Measurements from ENCODE around the gene NUAK2.

The NUAK2 gene

DNA sequence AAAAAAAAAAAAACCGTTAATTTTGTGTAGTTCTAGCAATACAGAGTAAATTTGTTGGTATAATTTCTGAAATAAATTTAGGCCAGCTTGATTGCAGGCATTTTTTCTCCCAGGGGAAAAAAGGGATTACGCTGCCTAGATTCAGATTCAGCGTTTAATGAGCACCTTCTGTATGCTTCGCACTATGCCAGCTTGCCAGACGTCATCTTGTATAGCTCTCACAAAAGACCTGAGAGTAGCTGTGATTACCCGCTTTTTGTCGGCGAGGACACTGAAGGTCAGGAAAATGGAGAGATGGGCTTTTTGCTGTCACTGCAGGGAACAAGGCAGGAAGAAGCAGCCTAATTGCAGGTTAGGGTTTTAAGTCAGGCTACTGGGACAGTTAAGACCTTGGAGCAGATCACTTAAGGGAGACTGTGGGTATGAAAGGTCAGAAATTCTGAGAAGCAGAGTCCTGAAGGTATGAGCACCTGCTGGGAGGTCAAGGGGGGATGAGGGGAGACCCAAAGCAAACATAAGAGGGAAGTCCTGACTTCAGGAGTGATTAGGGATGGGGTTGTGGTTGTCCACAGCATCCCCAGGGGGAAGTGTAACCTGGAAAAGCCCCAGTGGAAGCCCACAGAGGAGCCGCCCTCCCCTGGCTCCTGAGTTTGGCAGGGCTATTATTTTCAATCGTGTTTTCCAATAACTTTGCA is 54.8 kb downstream of the NUAK2 start:
- no peaks in the 10 kb centered on the region for H3K27me3 ChIP-seq (replicated peaks; ENCODE audit: control insufficient read depth, insufficient read depth, low read length, poor library complexity, severe bottlenecking)
- no peaks in the 10 kb centered on the region for H3K36me3 ChIP-seq (ENCODE audit: control insufficient read depth, insufficient read depth, low read length)
- H3K9me3 ChIP-seq (ENCODE audit: control insufficient read depth, low read length) = no peaks in the 10 kb centered on the region
- H3K4me3 ChIP-seq (ENCODE audit: insufficient read depth, low read depth, low read length, poor library complexity, severe bottlenecking) = no peak overlapping the region
- DNase-seq = no peak
- H3K27ac ChIP-seq (ENCODE audit: insufficient read depth, low read length, poor library complexity, severe bottlenecking) = no peak overlapping the region
- H3K4me1 ChIP-seq (ENCODE audit: control insufficient read depth, insufficient read depth, low read length, poor library complexity, severe bottlenecking) = no peaks in the 10 kb centered on the region

GRCh38 chr1:205263580-205264190 is 57.9 kb downstream of the NUAK2 start:
- no peaks in the 10 kb centered on the region for H3K9me3 ChIP-seq (ENCODE audit: control insufficient read depth, low read length)
- H3K4me3 ChIP-seq (ENCODE audit: insufficient read depth, low read depth, low read length, poor library complexity, severe bottlenecking) = no peak overlapping the region
- H3K27me3 ChIP-seq (replicated peaks; ENCODE audit: control insufficient read depth, insufficient read depth, low read length, poor library complexity, severe bottlenecking) = no peaks in the 10 kb centered on the region
- H3K36me3 ChIP-seq (ENCODE audit: control insufficient read depth, insufficient read depth, low read length) = no peaks in the 10 kb centered on the region
- H3K27ac ChIP-seq (ENCODE audit: insufficient read depth, low read length, poor library complexity, severe bottlenecking) = no peak overlapping the region
- DNase-seq = no peak
- no peaks in the 10 kb centered on the region for H3K4me1 ChIP-seq (ENCODE audit: control insufficient read depth, insufficient read depth, low read length, poor library complexity, severe bottlenecking)

- H3K4me1 ChIP-seq (ENCODE audit: control insufficient read depth, insufficient read depth, low read length, poor library complexity, severe bottlenecking) = no peaks in the 10 kb centered on the region
- DNase-seq = no peak
Measured at GRCh38 chr1:205262731-205263171, 58.8 kb downstream of the NUAK2 start.

GRCh38 chr1:205261946-205262691 is 59.4 kb downstream of the NUAK2 start:
- Histone ChIP-seq H3K27me3 (replicated peaks; ENCODE audit: control insufficient read depth, insufficient read depth, low read length, poor library complexity, severe bottlenecking) (no peaks in the 10 kb centered on the region), H3K27ac (ENCODE audit: insufficient read depth, low read length, poor library complexity, severe bottlenecking) (no peak overlapping the region), H3K9me3 (ENCODE audit: control insufficient read depth, low read length) (no peaks in the 10 kb centered on the region), H3K36me3 (ENCODE audit: control insufficient read depth, insufficient read depth, low read length) (no peaks in the 10 kb centered on the region), H3K4me1 (ENCODE audit: control insufficient read depth, insufficient read depth, low read length, poor library complexity, severe bottlenecking) (no peaks in the 10 kb centered on the region), H3K4me3 (ENCODE audit: insufficient read depth, low read depth, low read length, poor library complexity, severe bottlenecking) (no peak overlapping the region)
- DNase-seq = no peak

More at GRCh38 chr1:205262731-205263171, 58.8 kb downstream of the NUAK2 start:
- H3K36me3 ChIP-seq (ENCODE audit: control insufficient read depth, insufficient read depth, low read length) = no peaks in the 10 kb centered on the region
- no peaks in the 10 kb centered on the region for H3K9me3 ChIP-seq (ENCODE audit: control insufficient read depth, low read length)
- no peak overlapping the region for H3K27ac ChIP-seq (ENCODE audit: insufficient read depth, low read length, poor library complexity, severe bottlenecking)
- no peak overlapping the region for H3K4me3 ChIP-seq (ENCODE audit: insufficient read depth, low read depth, low read length, poor library complexity, severe bottlenecking)
- no peaks in the 10 kb centered on the region for H3K27me3 ChIP-seq (replicated peaks; ENCODE audit: control insufficient read depth, insufficient read depth, low read length, poor library complexity, severe bottlenecking)

DNA sequence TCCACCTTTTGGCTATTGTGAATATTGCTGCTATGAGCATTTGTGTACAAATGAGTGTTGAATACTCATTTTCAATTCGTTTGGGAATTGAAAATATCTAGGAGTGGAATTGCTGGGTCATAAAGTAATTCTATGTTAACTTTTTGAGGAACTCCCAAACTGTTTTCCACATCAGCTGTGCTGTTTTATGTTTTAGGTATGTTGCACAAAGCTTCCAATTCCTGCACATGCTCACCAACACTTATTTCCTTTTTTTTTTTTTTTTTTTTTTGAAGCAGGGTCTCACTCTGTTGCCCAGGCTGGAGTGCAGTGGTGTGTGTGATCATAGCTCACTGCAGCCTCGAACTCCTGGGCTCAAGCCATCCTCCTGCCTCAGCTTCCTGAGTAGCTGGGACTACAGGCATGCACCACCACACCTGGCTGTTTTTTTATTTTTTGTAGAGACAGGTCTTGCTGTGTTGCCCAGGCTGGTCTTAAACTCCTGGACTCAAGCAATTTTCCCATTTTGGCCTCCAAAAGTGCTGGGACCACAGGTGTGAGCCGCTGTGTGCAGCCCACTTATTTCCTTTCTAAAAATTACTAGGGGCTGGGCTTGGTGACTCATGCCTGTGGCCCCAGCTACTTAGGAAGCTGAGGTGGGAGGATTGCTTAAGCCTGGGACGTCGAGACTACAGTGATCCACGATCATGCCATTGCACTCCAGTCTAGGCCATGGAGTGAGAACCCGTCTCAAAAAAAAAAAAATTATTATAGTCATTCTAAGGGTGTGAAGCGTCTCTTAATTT is 60.4 kb downstream of the NUAK2 start:
- Histone ChIP-seq H3K36me3 (ENCODE audit: control insufficient read depth, insufficient read depth, low read length) (no peaks in the 10 kb centered on the region), H3K4me3 (ENCODE audit: insufficient read depth, low read depth, low read length, poor library complexity, severe bottlenecking) (no peak overlapping the region), H3K4me1 (ENCODE audit: control insufficient read depth, insufficient read depth, low read length, poor library complexity, severe bottlenecking) (no peaks in the 10 kb centered on the region), H3K27me3 (replicated peaks; ENCODE audit: control insufficient read depth, insufficient read depth, low read length, poor library complexity, severe bottlenecking) (no peaks in the 10 kb centered on the region), H3K9me3 (ENCODE audit: control insufficient read depth, low read length) (no peaks in the 10 kb centered on the region), H3K27ac (ENCODE audit: insufficient read depth, low read length, poor library complexity, severe bottlenecking) (no peak overlapping the region)
- DNase-seq = no peak

GRCh38 chr1:205259998-205260397 is 61.5 kb downstream of the NUAK2 start:
- DNase-seq = no peak
- Histone ChIP-seq H3K9me3 (ENCODE audit: control insufficient read depth, low read length) (no peaks in the 10 kb centered on the region), H3K4me1 (ENCODE audit: control insufficient read depth, insufficient read depth, low read length, poor library complexity, severe bottlenecking) (no peaks in the 10 kb centered on the region), H3K4me3 (ENCODE audit: insufficient read depth, low read depth, low read length, poor library complexity, severe bottlenecking) (no peak overlapping the region), H3K27ac (ENCODE audit: insufficient read depth, low read length, poor library complexity, severe bottlenecking) (no peak overlapping the region), H3K27me3 (replicated peaks; ENCODE audit: control insufficient read depth, insufficient read depth, low read length, poor library complexity, severe bottlenecking) (no peaks in the 10 kb centered on the region), H3K36me3 (ENCODE audit: control insufficient read depth, insufficient read depth, low read length) (no peaks in the 10 kb centered on the region)

- no peak for DNase-seq
- no peak overlapping the region for H3K27ac ChIP-seq (ENCODE audit: insufficient read depth, low read length, poor library complexity, severe bottlenecking)
- H3K9me3 ChIP-seq (ENCODE audit: control insufficient read depth, low read length) = no peaks in the 10 kb centered on the region
- no peaks in the 10 kb centered on the region for H3K36me3 ChIP-seq (ENCODE audit: control insufficient read depth, insufficient read depth, low read length)
- H3K27me3 ChIP-seq (replicated peaks; ENCODE audit: control insufficient read depth, insufficient read depth, low read length, poor library complexity, severe bottlenecking) = no peaks in the 10 kb centered on the region
- H3K4me3 ChIP-seq (ENCODE audit: insufficient read depth, low read depth, low read length, poor library complexity, severe bottlenecking) = no peak overlapping the region
- no peaks in the 10 kb centered on the region for H3K4me1 ChIP-seq (ENCODE audit: control insufficient read depth, insufficient read depth, low read length, poor library complexity, severe bottlenecking)
Measured at GRCh38 chr1:205259324-205259832, 62.2 kb downstream of the NUAK2 start.

GRCh38 chr1:205258719-205259118 is 62.8 kb downstream of the NUAK2 start:
- no peaks in the 10 kb centered on the region for H3K4me1 ChIP-seq (ENCODE audit: control insufficient read depth, insufficient read depth, low read length, poor library complexity, severe bottlenecking)
- no peaks in the 10 kb centered on the region for H3K9me3 ChIP-seq (ENCODE audit: control insufficient read depth, low read length)
- H3K36me3 ChIP-seq (ENCODE audit: control insufficient read depth, insufficient read depth, low read length) = no peaks in the 10 kb centered on the region
- H3K27me3 ChIP-seq (replicated peaks; ENCODE audit: control insufficient read depth, insufficient read depth, low read length, poor library complexity, severe bottlenecking) = no peaks in the 10 kb centered on the region
- DNase-seq = no peak
- H3K27ac ChIP-seq (ENCODE audit: insufficient read depth, low read length, poor library complexity, severe bottlenecking) = no peak overlapping the region
- H3K4me3 ChIP-seq (ENCODE audit: insufficient read depth, low read depth, low read length, poor library complexity, severe bottlenecking) = no peak overlapping the region

- DNase-seq = no peak
Measured at GRCh38 chr1:205258261-205258691, 63.3 kb downstream of the NUAK2 start.

More at GRCh38 chr1:205258261-205258691, 63.3 kb downstream of the NUAK2 start:
- Histone ChIP-seq H3K27ac (ENCODE audit: insufficient read depth, low read length, poor library complexity, severe bottlenecking) (no peak overlapping the region), H3K4me1 (ENCODE audit: control insufficient read depth, insufficient read depth, low read length, poor library complexity, severe bottlenecking) (no peaks in the 10 kb centered on the region), H3K4me3 (ENCODE audit: insufficient read depth, low read depth, low read length, poor library complexity, severe bottlenecking) (no peak overlapping the region), H3K27me3 (replicated peaks; ENCODE audit: control insufficient read depth, insufficient read depth, low read length, poor library complexity, severe bottlenecking) (no peaks in the 10 kb centered on the region), H3K36me3 (ENCODE audit: control insufficient read depth, insufficient read depth, low read length) (no peaks in the 10 kb centered on the region), H3K9me3 (ENCODE audit: control insufficient read depth, low read length) (no peaks in the 10 kb centered on the region)
